HepG2 (cell line): ENCODE data around the gene PVR. TPM values are rescaled to one million over a fixed set of nuclear protein-coding genes. Genes with fewer than 3 reads are reported as not detected.

ENCODE experiments used
- ATAC-seq: fragments of 200-7000 bp; cut with Tn5 transposase; 3 replicates; pipeline ENCODE4 v1.9.1; 2020; ENCODE audit warnings: mild to moderate bottlenecking, moderate library complexity
- BruUV-seq: library from RNA; stranded (reverse); fragments of 400-500 nt; replicated peaks from 2 replicates; lab custom pipeline; 2021; lab: Mats Ljungman, UMichigan
- CTCF ChIA-PET: fragments of 300-600 bp; formaldehyde crosslinking; extraction: SDS; loops from one replicate; lab custom pipeline; 2021; ENCODE audit warnings: low total read pairs, inconsistent platforms, low intra/inter-chr PET ratio; lab: Yijun Ruan, JAX
- POLR2A ChIA-PET: fragments of 350-600 bp; sonication (Branson Sonifier 250); formaldehyde crosslinking; loops from one replicate; lab custom pipeline; 2020; ENCODE audit warnings: antibody characterized with exemption, inconsistent platforms; lab: Yijun Ruan, JAX
- DNase-seq: peaks from one replicate; pipeline ENCODE4 v3.0.0-alpha.2; 2015; ENCODE audit warnings: low spot score
- FAIRE-seq: peaks from 3 replicates; lab custom pipeline; 2011; peaks lifted over from hg19 to GRCh38; lab: Jason Lieb, UNC
- H2AFZ ChIP-seq: one replicate; pipeline ENCODE4 v1.6.1; 2011; ENCODE audit warnings: low read length, inconsistent platforms
- H3K27ac ChIP-seq: fragments of 300-600 bp; 3 replicates; pipeline ENCODE4 v1.8.0; 2011; ENCODE audit warnings: mixed run types, mild to moderate bottlenecking, mixed read lengths, low read length, inconsistent platforms; ENCODE audit not compliant: insufficient read depth; ENCODE audit errors: extremely low read length
- H3K27me3 ChIP-seq, 2 experiments: fragments of 200-600 bp in 1 of 2; 2 replicates in 1 of 2; 3 replicates in 1 of 2; pipeline versions ENCODE4 v1.6.0 to v1.8.0; 2011; ENCODE audit warnings: low read length in 2 of 2, mild to moderate bottlenecking in 2 of 2, moderate library complexity in 2 of 2, inconsistent platforms in 1 of 2; ENCODE audit not compliant: insufficient read depth in 2 of 2, control insufficient read depth in 1 of 2
- H3K36me3 ChIP-seq, 2 experiments: fragments of 200-600 bp in 1 of 2; replicated peaks in 1 of 2; 2 replicates in 1 of 2; 3 replicates in 1 of 2; pipeline versions ENCODE4 v1.5.1 to v1.8.0; 2011; ENCODE audit warnings: low read length in 2 of 2, inconsistent platforms in 1 of 2; ENCODE audit not compliant: insufficient read depth in 2 of 2, control insufficient read depth in 1 of 2
- H3K4me1 ChIP-seq: 2 replicates; pipeline ENCODE4 v1.5.1; 2012; ENCODE audit warnings: low read length, inconsistent platforms; ENCODE audit not compliant: insufficient read depth
- H3K4me2 ChIP-seq: 2 replicates; pipeline ENCODE4 v1.6.0; 2011; ENCODE audit warnings: low read depth, low read length, inconsistent platforms
- H3K4me3 ChIP-seq, 3 experiments: fragments of 200-600 bp in 1 of 3; sonication (generic), shearing (Covaris generic) in 1 of 3; replicated peaks in 1 of 3; 2 replicates each; pipeline ENCODE4 v1.5.1; 2011 to 2016; ENCODE audit warnings: low read length in 3 of 3, inconsistent platforms in 2 of 3, low read depth in 2 of 3, mild to moderate bottlenecking in 2 of 3, control low read depth in 1 of 3, mixed read lengths in 1 of 3; ENCODE audit not compliant: insufficient read depth in 1 of 3
- H3K79me2 ChIP-seq: one replicate; pipeline ENCODE4 v1.6.1; 2011; ENCODE audit warnings: low read length, inconsistent platforms; ENCODE audit not compliant: insufficient read depth
- H3K9ac ChIP-seq: 2 replicates; pipeline ENCODE4 v1.6.0; 2011; ENCODE audit warnings: mild to moderate bottlenecking, low read depth, low read length, inconsistent platforms; ENCODE audit not compliant: insufficient read depth
- H3K9me3 ChIP-seq: 2 replicates; pipeline ENCODE4 v1.5.1; 2012; ENCODE audit warnings: mild to moderate bottlenecking, low read length
- H4K20me1 ChIP-seq: 2 replicates; pipeline ENCODE4 v1.6.0; 2011; ENCODE audit warnings: inconsistent platforms, mild to moderate bottlenecking, low read length, moderate library complexity; ENCODE audit not compliant: insufficient read depth
- ATF7-NPFF ChIP-seq: sonication (generic); formaldehyde crosslinking; IDR thresholded peaks from 2 replicates; pipeline ENCODE4 v1.8.1; 2023; ENCODE audit warnings: mild to moderate bottlenecking, low read depth, missing genetic modification reagents, moderate library complexity
- CEBPB ChIP-seq: IDR thresholded peaks from 2 replicates; pipeline ENCODE4 v1.6.1; 2011; ENCODE audit warnings: low read depth, low read length, improper control_type of control experiment, borderline replicate concordance
- HNF4A ChIP-seq: sonication (generic); formaldehyde crosslinking; IDR thresholded peaks from 2 replicates; pipeline ENCODE4 v1.4.0; 2020; ENCODE audit warnings: missing genetic modification reagents
- ISX ChIP-seq: sonication (generic); formaldehyde crosslinking; conservative IDR thresholded peaks from 2 replicates; pipeline ENCODE4 v1.5.0; 2020; ENCODE audit warnings: missing genetic modification reagents
- PHF8 ChIP-seq: sonication (generic); formaldehyde crosslinking; IDR thresholded peaks from 2 replicates; pipeline ENCODE4 v1.5.0; 2020; ENCODE audit warnings: missing genetic modification reagents
- POLR2AphosphoS2 ChIP-seq: IDR thresholded peaks from 2 replicates; pipeline ENCODE4 v1.6.1; 2011; ENCODE audit warnings: low read depth, low read length, improper control_type of control experiment
- ZBTB1 ChIP-seq: sonication (generic); formaldehyde crosslinking; IDR thresholded peaks from 2 replicates; pipeline ENCODE4 v1.4.0; 2020; ENCODE audit warnings: missing genetic modification reagents, borderline replicate concordance
- ZBTB20 ChIP-seq: sonication (generic); formaldehyde crosslinking; IDR thresholded peaks from 2 replicates; pipeline ENCODE4 v1.8.1; 2023; ENCODE audit warnings: missing genetic modification reagents, low read depth, mild to moderate bottlenecking, borderline replicate concordance
- ZNF121 ChIP-seq: sonication (generic); formaldehyde crosslinking; IDR thresholded peaks from 2 replicates; pipeline ENCODE4 v1.5.0; 2020; ENCODE audit warnings: mild to moderate bottlenecking, missing genetic modification reagents
- ZNF460 ChIP-seq: sonication (generic); formaldehyde crosslinking; IDR thresholded peaks from 2 replicates; pipeline ENCODE4 v1.5.1; 2020; ENCODE audit warnings: missing genetic modification reagents, mild to moderate bottlenecking, borderline replicate concordance
- ZNF577 ChIP-seq: sonication (generic); formaldehyde crosslinking; IDR thresholded peaks from 2 replicates; pipeline ENCODE4 v1.4.0; 2020; ENCODE audit warnings: mild to moderate bottlenecking, low read depth, missing genetic modification reagents, borderline replicate concordance
- ZNF703 ChIP-seq: sonication (generic); formaldehyde crosslinking; IDR thresholded peaks from 2 replicates; pipeline ENCODE4 v1.5.1; 2020; ENCODE audit warnings: missing genetic modification reagents, mild to moderate bottlenecking, moderate library complexity, borderline replicate concordance
- ZNF782 ChIP-seq: sonication (generic); formaldehyde crosslinking; IDR thresholded peaks from 2 replicates; pipeline ENCODE4 v1.4.0; 2020; ENCODE audit warnings: missing genetic modification reagents, mild to moderate bottlenecking, borderline replicate concordance
- WGBS: methylation state at CpG from one replicate; pipeline ENCODE4 v1.1.6; 2017; ENCODE audit warnings: low lambda C conversion rate; 5-methylcytosine and 5-hydroxymethylcytosine counted together
- in situ Hi-C: cut with HindIII; loops from 2 replicates; pipeline ENCODE4 v1.10.0; 2017; ENCODE audit warnings: low pct_unique_long_range_greater_than_20kb; ENCODE audit not compliant: extremely low pct_ligation_motif_present
- intact Hi-C: fragments of 100-400 bp; cut with micrococcal nuclease; formaldehyde crosslinking; loops from one replicate; pipeline ENCODE4 v1.10.0; 2022; ENCODE audit not compliant: unreplicated experiment
- polyA plus RNA-seq, 8 experiments: library from polyadenylated mRNA; depleted of rRNA in 3 of 8; stranded (reverse) in 7 of 8; unstranded in 1 of 8; fragments of >200 nt; fragmentation: Illumina TruSeq in 4 of 8; extraction: Trizol in 4 of 8; gene quantifications; 2 replicates each; pipeline versions ENCODE4 v1.2.1 to v1.2.3, GENCODE V29; 2011 to 2016; ENCODE audit warnings: low read depth in 4 of 8, missing spikeins in 1 of 8, mixed read lengths in 1 of 8; ENCODE audit not compliant: insufficient read depth in 1 of 8
- total RNA-seq, 5 experiments: library from RNA; depleted of rRNA; stranded (reverse); fragments of >200 nt; fragmentation: Illumina TruSeq; extraction: Trizol; gene quantifications; 2 replicates each; pipeline ENCODE4 v1.2.3, GENCODE V29; 2016; ENCODE audit warnings: low read depth in 1 of 5

PVR gene
- total and polyA plus RNA-seq, 2 of the 13 experiments (the other 11 are each of a cell fraction or from before 2014, with no cell fraction given): 43.4 to 46.6 TPM

GRCh38 chr19:44621367-44621766 lies 22.3 kb upstream of the PVR start:
- no peak overlapping the region for H3K4me3 ChIP-seq
- 64% methylated on average over 6 of the region's 6 CpGs for WGBS
- ATAC-seq (peak; percentile 31; the same call in 1 of the 3 replicates), FAIRE-seq (no peak), DNase-seq (no peak)
- H3K9me3 ChIP-seq: no peaks in the 10 kb centered on the region
- no peak overlapping the region for H3K4me2 ChIP-seq
- no peaks in the 10 kb centered on the region for H3K79me2 ChIP-seq
- peaks cover 67% of the 10 kb centered on the region for H3K4me1 ChIP-seq
- ChIA-PET POLR2A (interaction anchor here (0.7 to 1.2 kb wide), 3 partner anchors 10 to 15 kb away, joined by 3 read pairs; no protein-coding TSS in a partner anchor), CTCF (no interaction called here)
- H3K27me3 ChIP-seq: no peaks in the 10 kb centered on the region
- H3K36me3 ChIP-seq: peaks cover 2 to 4% of the 10 kb centered on the region in 2 experiments; a peak in 3 of 5 replicates
- intact Hi-C loops (no loop called here), in situ Hi-C loops (no loop called here)
- no peaks in the 10 kb centered on the region for H4K20me1 ChIP-seq
- no peak overlapping the region for H3K27ac ChIP-seq
- H2AFZ ChIP-seq: no peak overlapping the region
- H3K9ac ChIP-seq: no peak overlapping the region
- BruUV-seq: no TSS peak
- peak; percentile 48; the same call in 1 of the 2 replicates for TF ChIP-seq ZNF121 (CRISPR knock-in tag)
- no peak for TF ChIP-seq ZNF782 (CRISPR knock-in tag)
- no peak for TF ChIP-seq PHF8
- TF ChIP-seq ZNF577: no peak
- TF ChIP-seq ISX: no peak
- TF ChIP-seq ZBTB20 (CRISPR knock-in tag): no peak
- TF ChIP-seq CEBPB: peak; percentile 73; the same call in 1 of the 2 replicates
- TF ChIP-seq ZBTB1: no peak
- TF ChIP-seq ATF7-NPFF (CRISPR knock-in tag): no peak
- TF ChIP-seq POLR2AphosphoS2: no peak
- no peak for TF ChIP-seq ZNF460 (CRISPR knock-in tag)
- TF ChIP-seq ZNF703: no peak
- peak; percentile 36 for TF ChIP-seq HNF4A (CRISPR knock-in tag)
